GM18867 (cell line): ENCODE results near the gene PTPRK.

Experiments
- ATAC-seq: cut with Tn5 transposase; IDR thresholded peaks from one replicate; pipeline ENCODE4 v1.9.1; 2021; ENCODE audit warnings: mild to moderate bottlenecking, moderate library complexity; ENCODE audit not compliant: unreplicated experiment

PTPRK gene

GRCh38 chr6:128520436-128521281, at the start of gene PTPRK:
Gene PTPRK (minus strand): TSS chr6:128520599. CDS start chr6:128520358, 241 bp downstream.
- peak; percentile 93 for ATAC-seq

- no peak for ATAC-seq
Measured at GRCh38 chr6:128567029-128567428, 46.6 kb upstream of the PTPRK start.

- no peak for ATAC-seq
Measured at GRCh38 chr6:128560966-128561365, 40.6 kb upstream of the PTPRK start.

- no peak for ATAC-seq
Measured at GRCh38 chr6:128558924-128559323, 38.5 kb upstream of the PTPRK start.

GRCh38 chr6:128558021-128558420, 37.6 kb upstream of the PTPRK start:
- ATAC-seq: peak; percentile 79

- no peak for ATAC-seq
Measured at GRCh38 chr6:128557081-128557480, 36.7 kb upstream of the PTPRK start.

GRCh38 chr6:128554302-128554701, 33.9 kb upstream of the PTPRK start:
- ATAC-seq: no peak

GRCh38 chr6:128541261-128541660, 20.9 kb upstream of the PTPRK start:
- no peak for ATAC-seq

GRCh38 chr6:128538763-128539162, 18.4 kb upstream of the PTPRK start:
- ATAC-seq: no peak

- no peak for ATAC-seq
Measured at GRCh38 chr6:128532827-128533226, 12.4 kb upstream of the PTPRK start.

GRCh38 chr6:128532136-128532535, 11.7 kb upstream of the PTPRK start:
- ATAC-seq: no peak

- ATAC-seq: no peak
Measured at GRCh38 chr6:128531696-128532095, 11.3 kb upstream of the PTPRK start.

- no peak for ATAC-seq
Measured at GRCh38 chr6:128528241-128528640, 7.8 kb upstream of the PTPRK start.

GRCh38 chr6:128527375-128527774, 7.0 kb upstream of the PTPRK start:
- no peak for ATAC-seq

GRCh38 chr6:128526152-128526914, 5.9 kb upstream of the PTPRK start:
- ATAC-seq: no peak

GRCh38 chr6:128525406-128525805, 5.0 kb upstream of the PTPRK start:
- ATAC-seq: no peak

GRCh38 chr6:128521282-128521632, 858 bp upstream of the PTPRK start:
- ATAC-seq: no peak

- ATAC-seq: peak; percentile 20
Measured at GRCh38 chr6:128519931-128520435, 416 bp downstream of the PTPRK start.

GRCh38 chr6:128519132-128519930, 1.1 kb downstream of the PTPRK start:
- no peak for ATAC-seq

GRCh38 chr6:128518434-128519131, 1.8 kb downstream of the PTPRK start:
- no peak for ATAC-seq

- no peak for ATAC-seq
Measured at GRCh38 chr6:128517124-128517523, 3.3 kb downstream of the PTPRK start.
